GM18909 (cell line): ENCODE measurements around the gene AGAP1.
"Not testable (repeated sequence)": the region's sequence is repeated elsewhere in the genome, so short reads cannot be mapped to it uniquely, and the experiment has no call there.

Experiments used
- ATAC-seq: cut with Tn5 transposase; IDR thresholded peaks from one replicate; pipeline ENCODE4 v1.9.1; 2021; ENCODE audit warnings: mild to moderate bottlenecking; ENCODE audit not compliant: unreplicated experiment, poor library complexity

The AGAP1 gene

DNA sequence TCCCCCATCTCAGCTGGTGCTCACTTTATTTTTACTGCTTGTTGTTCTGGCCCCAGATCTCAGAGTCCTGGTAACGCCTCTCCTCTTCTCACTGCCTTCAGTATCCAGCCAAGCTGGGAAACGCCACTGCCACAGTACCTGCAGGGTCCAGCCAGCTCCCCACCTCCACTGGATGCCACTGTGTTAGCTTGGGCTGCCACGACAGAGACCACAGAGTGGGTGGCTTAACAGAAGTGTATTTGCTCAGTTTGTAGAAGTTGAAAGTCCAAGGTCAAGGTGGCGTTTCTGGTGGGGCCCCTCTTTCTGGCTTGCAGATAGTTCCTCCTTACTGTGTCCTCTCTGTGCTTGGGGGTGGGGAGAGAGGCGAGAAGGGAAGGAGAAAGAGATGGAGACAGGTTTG lies 107.1 kb downstream of the AGAP1 start:
- no peak for ATAC-seq

DNA sequence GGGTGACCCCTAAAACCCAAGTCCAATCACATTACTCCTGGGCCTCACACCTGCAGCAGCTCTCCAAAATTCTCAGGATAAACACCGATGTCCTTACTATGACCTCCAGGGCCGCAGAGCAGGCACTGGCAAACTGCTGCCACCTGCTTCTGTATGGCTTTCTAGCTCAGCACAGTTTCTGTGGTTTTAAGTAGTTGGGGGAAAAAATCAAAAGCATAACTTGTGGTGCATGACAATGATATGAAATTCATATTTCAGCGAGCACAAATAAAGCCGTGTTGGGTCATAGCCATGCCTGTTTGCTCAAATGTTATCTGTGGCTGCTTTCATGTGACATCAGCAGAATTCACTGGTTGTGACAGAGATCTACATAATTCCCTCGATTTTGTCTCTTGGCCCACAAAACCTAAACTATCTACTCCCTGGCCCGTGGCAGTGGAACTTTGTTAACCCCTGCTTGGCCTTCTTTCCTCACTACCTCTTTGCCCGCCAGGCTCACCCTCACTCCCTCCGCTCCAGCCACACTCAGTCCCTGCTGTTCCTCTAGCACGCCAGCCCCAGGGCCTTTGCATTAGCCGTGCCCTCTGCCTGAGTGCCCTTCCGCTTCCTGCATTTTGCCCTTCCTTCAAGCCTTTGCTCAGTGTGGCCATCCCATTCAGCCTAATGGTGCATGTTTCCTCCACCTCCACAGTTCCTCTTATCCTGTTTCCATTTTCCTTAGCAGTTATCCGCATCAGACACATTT lies 108.3 kb downstream of the AGAP1 start:
- ATAC-seq: no peak

DNA sequence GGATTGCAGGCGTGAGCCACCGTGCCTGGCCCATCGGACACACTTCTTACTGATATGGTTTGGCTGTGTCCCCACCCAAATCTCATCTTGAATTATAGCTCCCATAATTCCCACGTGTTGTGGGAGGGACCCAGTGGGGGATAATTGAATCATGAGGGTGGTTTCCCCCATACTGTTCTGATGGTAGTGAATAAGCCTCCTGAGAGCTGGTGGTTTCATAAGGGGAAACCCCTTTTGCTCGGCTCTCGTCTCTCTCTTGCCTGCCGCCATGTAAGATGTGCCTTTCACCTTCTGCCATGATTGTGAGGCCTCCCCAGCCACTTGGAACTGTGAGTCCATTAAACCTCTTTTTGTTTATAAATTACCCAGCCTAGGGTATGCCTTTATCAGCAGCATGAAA lies 109.1 kb downstream of the AGAP1 start:
- not testable (repeated sequence) for ATAC-seq

DNA sequence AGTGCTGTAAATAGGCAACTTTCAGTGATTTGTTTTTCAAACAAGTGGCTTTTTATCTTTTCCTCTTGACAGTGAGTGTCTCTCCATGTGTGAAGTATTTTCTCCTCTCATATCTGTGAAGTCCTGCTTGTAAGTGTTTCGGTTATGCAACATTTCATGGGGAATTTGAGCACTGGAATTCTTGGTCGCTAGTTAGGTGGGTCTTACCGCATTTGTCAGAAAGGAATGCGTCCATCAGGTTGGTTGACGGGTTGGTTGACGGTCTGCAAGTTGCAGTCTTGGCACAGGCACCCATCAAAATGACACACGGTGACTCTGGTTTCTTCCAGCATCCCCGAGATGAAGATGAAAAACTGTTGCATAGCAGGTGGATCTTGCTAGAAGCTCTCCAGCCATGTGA lies 109.8 kb downstream of the AGAP1 start:
- ATAC-seq: no peak

DNA sequence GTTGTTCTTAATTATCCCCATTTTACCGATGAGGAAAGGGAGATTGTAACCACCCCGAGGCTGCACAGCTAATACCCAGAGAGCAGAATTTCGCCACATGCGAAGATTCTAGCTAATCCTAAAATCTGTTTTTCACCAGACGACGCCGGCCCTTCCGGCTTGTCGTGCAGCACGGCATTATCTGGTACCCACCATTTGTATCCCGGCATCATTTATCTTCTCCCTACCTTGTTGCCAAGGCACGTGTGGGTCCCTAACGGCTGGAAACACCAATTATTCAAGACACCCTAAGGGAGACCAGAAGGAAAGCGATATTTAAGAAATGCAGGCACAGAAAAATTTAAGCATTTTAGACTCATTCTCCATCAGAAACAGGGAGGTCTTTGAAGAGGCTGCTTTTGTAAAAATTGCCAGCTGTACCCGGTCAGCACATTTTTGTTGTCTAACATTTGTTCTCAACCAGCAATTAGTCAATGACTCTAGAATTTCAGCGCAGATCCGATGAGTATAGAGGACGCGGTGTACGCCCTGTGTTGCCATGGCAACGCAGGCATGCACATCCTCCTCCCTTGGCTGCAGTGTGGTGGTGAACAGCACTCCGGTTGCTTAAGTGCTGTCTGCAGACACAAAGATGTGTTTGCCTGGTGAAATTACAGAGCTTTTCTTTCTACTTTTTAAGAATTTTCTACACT lies 111.6 kb downstream of the AGAP1 start:
- no peak for ATAC-seq

DNA sequence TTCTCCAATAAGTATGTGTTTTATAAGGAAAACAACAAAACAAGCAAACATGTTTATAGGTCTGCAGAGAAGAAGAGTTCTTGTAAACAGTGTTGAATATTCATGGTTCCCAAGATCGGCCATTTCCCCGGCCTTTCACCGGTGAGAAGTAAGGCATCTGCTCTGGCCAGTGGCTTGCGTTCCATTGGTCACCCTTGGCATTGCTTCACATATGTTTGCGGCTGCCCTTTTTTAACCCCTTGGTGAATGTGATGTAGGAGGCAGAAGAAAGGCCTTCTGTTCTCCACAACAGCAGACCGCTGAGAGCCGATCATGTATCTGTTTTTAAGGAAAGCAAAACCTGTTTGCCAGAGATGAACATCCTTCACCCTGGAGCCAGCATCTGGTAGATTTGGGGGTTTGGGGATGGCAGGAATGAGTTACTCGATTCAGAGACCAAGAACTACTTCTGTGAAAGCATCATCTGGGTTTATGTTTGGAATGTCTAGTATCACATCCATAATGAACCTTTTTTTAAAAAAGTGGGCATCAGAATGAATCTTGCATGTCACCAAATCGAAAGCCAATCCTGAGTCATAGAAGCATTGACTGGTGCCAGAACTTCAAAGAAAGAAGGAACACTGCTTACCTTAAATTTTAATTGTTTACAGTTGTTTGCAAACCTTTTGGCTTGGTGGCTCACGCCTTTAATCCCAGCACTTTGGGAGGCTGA lies 112.3 kb downstream of the AGAP1 start:
- ATAC-seq: no peak

DNA sequence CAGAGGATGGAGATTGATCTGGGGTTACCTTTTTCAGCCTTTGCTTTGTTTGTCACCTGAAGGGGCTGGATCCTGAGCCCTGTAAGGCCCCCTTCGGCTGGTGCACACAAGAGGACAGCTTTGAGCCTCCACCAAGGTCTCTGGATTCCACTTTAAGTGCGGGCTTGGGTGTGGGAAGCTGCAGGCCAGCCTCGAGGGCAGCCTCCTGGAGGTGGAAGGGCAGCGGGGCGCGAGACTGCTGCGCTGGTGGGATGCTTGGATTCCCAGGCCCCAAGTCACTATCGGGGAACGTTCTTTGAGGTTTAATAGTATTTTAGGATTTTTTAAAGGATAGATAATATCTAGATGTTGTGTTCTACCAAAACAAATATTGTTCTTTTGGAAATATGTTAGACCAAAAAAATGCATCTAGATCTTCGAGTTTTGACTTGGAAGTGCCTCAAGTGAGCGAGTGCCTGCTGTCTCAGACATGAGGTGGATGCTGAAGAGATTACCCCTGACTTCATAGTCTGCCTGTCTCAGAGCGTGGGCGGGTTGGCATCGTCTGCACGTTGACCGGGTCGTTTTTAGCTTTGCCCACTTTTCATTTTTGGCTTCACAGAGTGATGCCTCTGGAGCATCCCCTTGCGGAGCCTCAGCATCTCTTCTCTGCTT lies 113.8 kb downstream of the AGAP1 start:
- ATAC-seq: no peak

DNA sequence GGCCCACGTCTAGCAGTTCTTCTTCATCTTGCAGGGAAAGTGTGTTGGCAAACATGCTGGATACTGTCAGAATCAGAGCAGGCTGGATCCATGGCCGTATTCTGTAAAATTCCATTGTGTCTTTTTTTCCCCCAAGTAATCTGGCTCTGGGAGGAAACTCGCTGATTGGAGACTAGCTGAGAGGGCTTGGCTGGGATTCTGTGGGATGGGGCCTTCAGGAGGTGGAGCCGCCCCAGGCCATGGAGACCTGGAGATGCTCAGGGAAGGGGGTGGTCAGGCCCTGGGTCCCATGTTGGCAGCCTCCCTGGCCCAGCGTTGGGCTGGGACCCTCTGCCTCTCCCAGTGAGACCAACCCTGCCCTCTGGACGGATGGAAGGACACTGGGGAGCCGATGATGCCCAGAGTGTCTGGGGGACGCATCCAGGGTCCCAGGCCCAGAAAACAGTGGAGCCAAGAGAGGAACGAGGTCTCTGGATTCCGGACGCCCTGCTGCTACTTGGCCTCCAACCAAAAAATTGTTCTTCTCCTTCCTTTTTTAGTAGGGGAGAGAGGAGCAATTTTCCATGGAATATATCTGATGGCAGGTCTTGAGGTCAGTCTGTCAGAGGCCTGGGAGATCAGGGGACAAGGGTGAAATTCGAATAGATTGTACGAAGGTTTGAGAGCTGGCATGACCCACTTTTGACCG lies 114.5 kb downstream of the AGAP1 start:
- ATAC-seq: no peak

DNA sequence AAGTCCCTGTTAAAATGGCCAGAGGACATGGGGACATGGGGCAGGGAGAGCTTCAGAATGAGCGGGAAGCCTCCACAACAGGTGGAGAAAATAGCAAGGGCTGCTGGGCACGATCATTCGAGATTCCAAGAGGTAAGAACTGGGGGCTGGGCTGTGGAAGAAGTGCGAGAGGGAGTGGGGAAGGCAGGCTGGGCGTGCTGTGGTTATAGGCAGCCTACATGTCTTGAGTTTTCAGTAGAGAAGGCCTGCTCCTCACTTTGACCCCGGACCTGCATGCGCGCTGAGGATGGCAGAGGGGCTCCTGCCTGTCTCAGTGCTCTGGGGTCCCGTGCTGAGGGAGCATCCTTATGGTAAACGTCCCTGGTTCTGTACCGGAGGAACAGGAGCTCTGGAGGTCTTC lies 115.5 kb downstream of the AGAP1 start:
- ATAC-seq: no peak

DNA sequence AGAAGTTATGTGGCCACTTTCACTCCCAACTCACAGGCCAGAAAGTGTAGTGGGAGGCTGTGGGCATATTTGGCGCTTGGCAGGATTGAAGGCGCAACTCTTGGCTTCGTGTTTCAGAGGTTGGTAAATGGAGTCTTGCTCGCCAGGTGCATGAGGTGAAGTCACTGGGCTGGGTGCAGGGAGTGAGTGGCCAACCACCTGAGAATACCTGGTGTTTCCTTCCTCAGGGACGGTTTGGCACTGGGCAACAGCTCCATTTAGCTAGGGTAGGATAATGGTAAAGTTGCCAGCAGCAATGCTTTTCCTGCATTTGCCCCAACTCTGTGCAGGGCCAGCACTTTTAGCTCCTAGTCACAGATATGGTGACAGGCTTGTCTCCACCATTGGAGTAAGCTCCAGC lies 115.9 kb downstream of the AGAP1 start:
- no peak for ATAC-seq

DNA sequence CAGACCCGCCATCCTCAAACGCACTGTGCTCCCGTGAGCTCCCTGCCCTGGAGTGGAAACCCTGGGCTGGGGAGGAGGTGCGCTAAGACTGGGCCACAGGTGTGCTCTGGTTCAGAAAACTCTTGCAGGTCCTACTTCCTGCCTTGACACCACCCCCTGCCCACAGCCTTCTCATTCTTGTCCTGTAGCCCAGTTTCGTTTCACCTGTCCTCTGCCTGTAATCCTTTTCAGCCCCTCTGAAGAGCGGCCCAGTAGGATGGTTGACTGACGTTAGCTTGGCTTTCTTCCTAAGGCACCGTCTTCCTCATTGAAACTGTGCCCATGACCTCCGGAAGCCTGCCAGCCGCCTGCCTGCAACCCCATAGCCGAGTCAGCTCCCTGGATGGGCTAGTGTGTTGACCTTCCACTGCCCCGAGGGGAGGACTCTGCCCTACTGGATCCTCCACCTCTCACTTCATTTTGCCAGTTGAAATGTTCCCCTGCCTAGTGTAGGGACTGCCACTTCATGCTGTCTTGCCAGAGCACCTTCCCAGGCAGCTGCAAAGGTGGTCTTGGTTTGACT lies 116.9 kb downstream of the AGAP1 start:
- ATAC-seq: no peak

DNA sequence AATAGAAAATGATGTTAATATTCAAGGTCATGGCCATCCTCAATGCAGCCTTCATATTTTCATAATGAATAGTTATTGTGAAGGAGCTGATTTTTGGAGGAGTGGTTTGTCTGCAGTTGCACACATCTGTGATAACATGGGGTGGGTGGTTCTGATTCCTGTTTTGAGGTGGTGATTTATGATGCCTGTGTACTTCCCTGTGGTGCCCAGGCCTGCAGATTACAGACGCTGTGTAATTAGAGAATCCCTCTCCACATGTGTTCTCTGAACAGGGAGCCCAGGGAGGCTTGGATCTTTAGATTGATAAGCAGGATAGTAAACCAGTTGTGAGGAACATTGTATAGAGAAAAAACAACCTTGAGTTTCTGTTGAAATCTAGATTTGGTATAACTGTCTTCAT lies 117.5 kb downstream of the AGAP1 start:
- ATAC-seq: no peak

DNA sequence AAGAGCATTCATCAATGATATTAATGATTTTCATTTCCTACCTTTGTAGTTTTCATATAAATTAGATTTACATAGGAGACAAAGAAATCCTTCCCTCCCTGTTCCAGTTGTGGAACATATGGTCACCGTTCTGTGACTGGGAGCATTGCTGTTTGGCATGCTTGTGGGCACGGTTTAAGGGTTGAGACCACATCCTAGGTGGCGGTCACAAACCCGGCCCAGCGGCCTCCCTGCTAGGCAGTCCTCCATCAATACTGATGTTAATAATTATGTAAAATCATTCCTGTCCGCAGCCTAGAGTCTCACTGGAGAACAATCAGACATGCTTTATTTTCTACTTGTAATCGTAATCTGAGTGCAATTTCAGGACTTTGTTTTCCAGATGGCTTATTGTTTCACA lies 117.9 kb downstream of the AGAP1 start:
- ATAC-seq: no peak

DNA sequence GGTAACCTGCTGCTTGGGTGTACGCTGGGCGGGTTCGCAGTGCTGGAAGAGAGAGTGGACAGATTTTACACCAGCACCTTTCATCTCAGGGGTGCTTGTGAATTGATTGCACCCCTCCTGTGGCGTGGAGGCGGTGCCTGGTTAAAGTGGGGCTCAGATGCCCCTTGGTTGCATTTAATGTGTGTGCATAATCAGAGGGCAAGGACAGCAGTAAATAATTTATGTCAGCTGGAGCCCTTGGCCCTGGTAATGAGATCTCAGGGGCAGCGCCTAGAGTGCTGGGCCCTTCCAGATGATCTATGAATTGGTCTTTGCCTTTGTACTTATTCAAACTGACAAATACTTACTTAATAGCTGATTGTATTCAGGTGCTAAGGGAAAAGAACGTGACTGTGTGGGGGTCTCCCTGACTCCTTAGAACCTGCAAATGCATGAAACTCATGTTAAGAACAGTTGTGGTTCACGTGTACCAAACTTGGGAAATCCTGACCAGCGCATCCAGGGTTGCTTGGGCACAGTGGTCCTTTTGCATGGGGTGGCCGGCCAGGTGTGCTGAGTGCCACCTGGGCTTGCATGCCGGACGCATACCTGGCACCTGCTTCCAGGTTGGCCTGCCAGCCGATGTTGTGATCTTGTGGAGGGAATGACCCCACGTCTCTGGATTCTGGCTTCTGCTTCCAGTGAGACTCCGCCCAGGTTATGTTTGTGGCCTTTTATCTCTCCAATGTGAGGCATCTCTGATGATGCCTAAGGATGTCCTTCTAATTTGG lies 118.5 kb downstream of the AGAP1 start:
- ATAC-seq: no peak

DNA sequence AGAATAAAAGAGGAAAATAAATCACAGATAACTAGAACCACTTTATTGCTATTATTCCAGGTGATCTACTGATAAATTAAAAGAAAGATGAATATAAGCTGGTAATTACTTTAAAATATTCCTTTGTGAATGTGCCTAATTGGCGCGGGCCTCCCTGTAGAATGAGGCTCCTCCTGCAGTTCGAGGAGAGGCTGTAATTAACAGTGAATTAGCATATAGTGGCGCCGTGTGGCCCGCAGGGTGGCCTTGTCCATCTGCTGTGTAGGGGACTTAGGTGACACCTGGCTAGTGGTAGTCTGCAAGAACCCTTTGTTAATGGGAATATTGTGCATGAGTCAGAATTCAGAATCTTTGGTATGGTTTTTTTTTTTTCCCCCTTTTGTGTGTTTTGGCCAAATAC lies 119.8 kb downstream of the AGAP1 start:
- no peak for ATAC-seq

DNA sequence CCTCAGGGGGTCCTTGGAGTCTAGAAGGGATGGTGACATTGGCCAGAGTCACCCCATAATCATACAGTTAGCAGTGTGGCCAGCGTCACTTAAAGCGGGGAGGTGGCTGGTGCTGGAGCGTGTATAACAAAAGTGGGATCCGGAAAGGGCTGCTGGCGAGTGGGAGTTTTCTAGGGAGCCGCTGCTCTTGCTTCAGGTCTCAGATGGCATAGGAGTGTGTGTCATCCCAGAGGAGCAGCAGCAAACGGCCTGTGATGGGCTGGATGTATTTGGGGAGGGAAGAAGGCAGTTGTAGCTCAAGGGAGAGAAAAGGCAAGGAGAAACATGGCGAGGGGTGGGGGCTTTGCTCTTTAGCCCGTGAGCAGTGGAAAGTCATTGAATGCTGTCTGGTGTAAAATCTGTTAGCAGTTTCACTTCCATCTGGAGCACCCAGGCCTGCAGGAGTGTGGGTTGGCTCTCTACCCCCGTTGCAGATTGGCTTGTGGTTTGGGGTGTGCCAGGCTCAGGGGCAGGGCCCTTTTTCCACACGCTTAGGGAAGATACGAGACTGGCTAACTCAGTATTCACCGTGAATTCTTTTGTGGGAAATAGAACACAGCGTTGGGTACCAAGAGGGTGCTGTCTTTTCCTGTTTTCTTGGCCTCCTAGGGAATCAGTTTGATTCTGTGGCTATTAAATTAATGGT lies 120.5 kb downstream of the AGAP1 start:
- ATAC-seq: no peak

DNA sequence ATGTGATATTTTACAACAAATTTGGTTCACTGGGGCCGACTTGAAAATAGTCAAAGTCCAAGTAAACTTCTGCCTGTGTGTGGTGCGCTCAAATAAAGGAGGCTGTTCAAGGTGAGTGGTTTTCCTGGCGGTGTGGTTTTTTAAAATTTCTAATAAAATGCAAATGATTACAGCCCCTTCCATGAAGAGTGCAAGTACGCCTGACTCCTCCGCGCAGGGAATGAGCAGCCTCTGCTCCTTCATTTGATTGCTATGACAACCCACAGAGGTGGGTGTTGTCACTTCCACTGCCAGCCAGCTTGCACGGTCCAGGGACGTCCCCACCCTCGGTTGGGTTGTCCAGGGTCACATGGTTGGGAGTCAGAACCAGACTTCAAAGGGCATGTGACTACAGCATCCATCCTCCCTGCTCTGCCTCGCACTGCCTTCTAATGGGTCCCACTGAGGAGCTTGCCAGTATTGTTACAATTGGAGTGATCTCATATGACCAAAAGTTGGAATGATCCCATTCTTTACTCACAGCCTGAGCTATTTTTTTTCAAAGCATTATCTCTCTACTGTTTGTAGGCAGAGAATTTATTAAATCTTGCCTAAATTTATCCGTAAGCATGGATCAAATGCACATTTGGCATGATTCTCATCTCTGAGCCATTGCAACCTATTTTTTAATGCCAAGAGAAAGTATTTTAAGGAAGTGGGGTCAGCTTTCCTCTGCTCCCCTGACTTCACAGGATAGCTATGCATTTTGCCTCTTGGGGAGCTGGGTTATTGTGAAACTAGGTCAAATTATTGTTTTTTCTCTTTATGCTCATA lies 121.3 kb downstream of the AGAP1 start:
- ATAC-seq: no peak

DNA sequence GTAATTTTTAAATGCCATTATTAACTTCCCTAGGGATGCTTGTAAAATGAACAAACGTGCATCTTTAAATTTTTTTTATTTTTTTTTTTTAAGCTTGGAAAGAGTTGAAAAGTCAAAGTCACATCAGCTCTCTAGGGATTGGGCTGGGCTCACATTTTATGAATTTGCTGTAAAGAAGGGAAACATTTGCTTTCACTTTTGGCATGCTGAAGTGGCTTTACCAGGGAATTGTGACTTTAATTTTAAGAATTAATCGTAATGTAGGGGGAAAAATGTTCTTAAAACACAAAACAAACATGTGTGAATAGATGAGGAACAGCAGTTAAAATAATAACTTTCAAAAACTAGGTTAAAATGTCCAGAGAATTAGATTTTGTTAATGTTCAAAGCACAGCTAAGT lies 123.0 kb downstream of the AGAP1 start:
- no peak for ATAC-seq
